Right lobe of liver (tissue), 4 donors: ENCODE results near the gene TSPAN1.

Source experiments
- CTCF ChIP-seq, 4 donors: fragments of 200-600 bp in 3 of 4; fragments of 450-650 bp in 1 of 4; IDR thresholded peaks; one replicate each; pipeline versions ENCODE4 v1.5.1 to v1.8.0; 2016 to 2022; ENCODE audit warnings: antibody characterized with exemption in 4 of 4, mild to moderate bottlenecking in 2 of 4
- POLR2A ChIP-seq: fragments of 450-650 bp; IDR thresholded peaks from one replicate; pipeline ENCODE4 v1.6.1; 2017; ENCODE audit warnings: antibody characterized with exemption, mild to moderate bottlenecking
- donor health status: DM: no; HTN: no; CAD: no.
- donor health status: DM: no; HTN: no; CAD: no.
- donor health status: DM: no; HTN: yes; CAD: no.

GRCh38 chr1:46191033-46191701 is 16.3 kb downstream of the TSPAN1 start:
- TF ChIP-seq CTCF (IDR thresholded peaks at IDR 0.05) (no peak), POLR2A (no peak)
